LHCN-M2 (cell line): ENCODE results near the gene MGAT4A. TPM values are rescaled to one million over a fixed set of nuclear protein-coding genes. Genes with fewer than 3 reads are reported as not detected.
"Not testable (repeated sequence)": the region's sequence is repeated elsewhere in the genome, so short reads cannot be mapped to it uniquely, and the experiment has no call there.

Source experiments
- DNase-seq: peaks from one replicate; pipeline ENCODE4 v3.0.0-alpha.2; 2012; ENCODE audit warnings: low read depth
- total RNA-seq: library from RNA; depleted of rRNA; stranded (reverse); fragments of >200 nt; gene quantifications from 2 replicates; pipeline ENCODE4 v1.2.3, GENCODE V29; 2014

The MGAT4A gene
- total RNA-seq, 1 experiment from 2014 or later, result 0.17 TPM

- no peak for DNase-seq
These were observed 123.2 kb downstream of the MGAT4A start for GRCh38 chr2:98607741-98608115.

GRCh38 chr2:98607104-98607503 is 123.8 kb downstream of the MGAT4A start:
- DNase-seq, result no peak

- DNase-seq, result no peak
These were observed 124.5 kb downstream of the MGAT4A start for GRCh38 chr2:98606431-98606830.

- peak; percentile 47 for DNase-seq
These were observed 125.9 kb downstream of the MGAT4A start for GRCh38 chr2:98605076-98605475.

DNA sequence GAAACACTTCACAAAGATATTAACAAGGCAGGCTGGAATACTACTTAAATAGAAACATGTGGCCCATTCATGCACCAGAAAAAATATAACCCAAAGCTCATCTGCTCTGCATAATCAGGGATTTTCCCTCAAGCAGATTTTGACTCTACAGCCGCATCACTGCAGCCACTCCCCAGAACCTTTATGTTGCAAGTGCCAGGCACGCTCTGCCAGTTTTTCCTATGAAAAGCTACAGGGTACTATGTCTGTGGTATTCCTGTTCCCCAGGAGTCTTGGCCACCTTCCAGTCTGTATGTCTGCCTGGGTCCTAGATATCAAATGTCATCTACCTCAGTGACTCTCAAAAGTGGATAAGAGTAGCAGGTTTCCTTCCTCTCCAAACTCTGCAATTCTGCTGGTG is 126.4 kb downstream of the MGAT4A start:
- DNase-seq, result no peak

DNA sequence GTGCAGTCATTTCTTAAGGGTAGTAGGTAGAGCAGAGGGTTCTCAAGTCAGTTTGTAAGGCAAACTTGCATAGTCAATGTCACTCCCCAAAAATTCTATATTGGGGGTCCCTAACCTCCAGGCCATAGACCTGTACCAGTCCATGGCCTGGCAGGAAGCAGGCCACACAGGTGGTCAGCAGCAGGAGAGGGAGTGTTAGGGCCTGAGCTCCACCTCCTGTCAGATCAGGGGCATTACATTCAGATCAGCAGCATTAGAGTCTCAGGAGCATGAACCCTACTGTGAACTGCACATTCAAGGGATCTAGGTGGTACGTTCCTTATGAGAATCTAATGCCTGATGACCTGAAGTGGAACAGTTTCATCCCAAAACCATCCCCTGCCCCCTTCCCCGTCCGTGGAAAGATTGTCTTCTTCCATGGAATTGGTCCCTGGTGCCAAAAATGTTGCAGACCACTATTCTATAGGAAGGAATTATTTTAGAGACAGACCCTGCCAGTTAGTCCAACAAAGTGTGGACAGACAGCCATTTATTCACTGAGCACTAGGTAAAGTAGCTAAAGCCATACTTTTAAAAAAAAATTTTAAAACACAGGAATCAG is 129.3 kb downstream of the MGAT4A start:
- DNase-seq, result peak; percentile 20

DNA sequence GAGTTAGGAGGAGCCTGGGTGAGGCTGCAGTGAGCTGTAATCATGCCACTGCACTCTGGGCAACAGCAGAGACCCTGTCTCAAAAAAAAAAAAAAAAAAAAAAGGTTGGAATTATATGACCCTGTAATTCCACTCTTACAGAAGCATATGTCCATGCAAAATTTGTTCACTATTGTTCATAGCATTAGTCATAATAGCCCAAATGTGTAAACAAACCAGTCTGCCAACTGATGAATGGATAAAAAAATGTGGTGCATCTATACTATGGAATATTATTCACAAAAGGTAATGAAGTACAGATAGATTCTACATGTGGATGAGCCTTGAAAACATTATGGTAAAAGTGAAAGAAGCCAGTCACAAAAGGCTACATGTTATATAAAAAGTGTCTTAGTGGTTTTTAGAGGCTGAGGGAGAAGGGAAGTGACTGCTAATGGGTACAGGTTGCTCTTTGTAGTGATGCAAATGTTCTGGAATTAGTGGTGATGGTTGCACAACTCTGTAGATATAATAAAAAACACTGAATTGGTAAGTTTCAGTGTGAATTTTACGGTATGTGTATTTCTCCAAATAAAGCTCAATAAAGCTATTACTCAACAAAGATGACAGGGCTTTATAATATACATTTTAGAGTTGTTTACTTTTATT is 132.0 kb downstream of the MGAT4A start:
- peak; percentile 60 for DNase-seq

- DNase-seq, result not testable (repeated sequence)
These were observed 136.3 kb downstream of the MGAT4A start for GRCh38 chr2:98594665-98595064.

GRCh38 chr2:98592565-98592964 is 138.4 kb downstream of the MGAT4A start:
- DNase-seq, result no peak

- no peak for DNase-seq
These were observed 141.4 kb downstream of the MGAT4A start for GRCh38 chr2:98589489-98589888.

DNA sequence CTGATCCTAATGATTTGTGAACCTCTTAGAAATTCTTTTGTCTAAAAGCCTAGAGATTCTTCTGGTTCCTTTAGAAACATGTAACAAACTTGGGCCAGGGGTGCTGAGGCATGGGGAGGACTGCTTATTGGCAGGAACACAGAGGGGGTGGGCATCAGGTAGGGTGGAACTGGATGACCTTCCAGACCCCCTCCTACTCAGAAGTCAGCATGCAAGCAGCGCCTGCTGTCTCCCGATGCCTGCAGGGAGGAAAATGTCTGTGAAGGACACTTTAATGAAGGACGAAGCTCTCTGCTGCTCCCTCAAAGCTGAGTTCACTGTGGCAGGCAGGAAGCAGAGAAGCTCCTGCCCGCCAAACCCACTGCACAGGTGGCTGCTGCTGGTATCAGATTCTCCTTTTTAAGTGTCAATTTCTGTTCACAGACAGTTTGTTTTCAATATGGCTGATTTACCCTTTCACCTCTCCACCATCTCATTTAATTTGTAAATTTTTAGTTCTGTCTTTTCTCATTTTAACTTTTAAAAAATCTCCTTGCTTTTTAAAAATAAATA is 142.0 kb downstream of the MGAT4A start:
- no peak for DNase-seq

GRCh38 chr2:98586551-98587140 is 144.3 kb downstream of the MGAT4A start:
- DNase-seq, result no peak

- no peak for DNase-seq
These were observed 145.5 kb downstream of the MGAT4A start for GRCh38 chr2:98585386-98585785.

- DNase-seq, result no peak
These were observed 146.9 kb downstream of the MGAT4A start for GRCh38 chr2:98583816-98584618.

DNA sequence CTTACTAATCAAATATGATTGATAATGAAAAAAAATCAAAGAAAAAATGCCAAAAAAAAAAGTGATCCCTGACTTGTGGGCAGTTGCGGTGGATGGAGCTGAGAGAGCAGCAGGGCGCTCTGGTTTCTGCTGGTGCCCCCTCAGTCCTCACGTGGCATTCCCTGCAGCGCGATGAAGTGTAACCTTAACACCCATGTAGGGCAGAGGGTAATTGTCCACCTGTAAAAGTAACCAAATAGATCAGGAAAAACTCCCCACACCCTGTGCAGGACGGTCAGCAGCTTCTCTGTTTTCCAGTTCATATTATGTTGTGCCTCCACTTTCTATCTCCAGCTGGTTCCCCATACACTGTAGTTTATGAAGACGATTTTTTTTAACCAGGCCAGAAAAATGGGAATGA is 147.7 kb downstream of the MGAT4A start:
- DNase-seq, result no peak

DNA sequence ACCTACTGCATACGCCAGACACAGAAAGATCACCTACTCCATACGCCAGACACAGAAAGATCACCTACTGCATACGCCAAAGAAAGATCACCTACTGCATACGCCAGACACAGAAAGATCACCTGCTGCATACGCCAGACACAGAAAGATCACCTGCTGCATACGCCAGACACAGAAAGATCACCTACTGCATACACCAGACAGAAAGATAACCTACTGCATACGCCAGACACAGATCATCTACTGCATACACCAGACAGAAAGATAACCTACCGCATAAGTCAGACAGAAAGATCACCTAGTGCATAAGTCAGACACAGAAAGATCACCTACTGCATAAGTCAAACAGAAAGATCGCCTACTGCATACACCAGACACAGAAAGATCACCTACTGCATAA is 148.4 kb downstream of the MGAT4A start:
- no peak for DNase-seq

DNA sequence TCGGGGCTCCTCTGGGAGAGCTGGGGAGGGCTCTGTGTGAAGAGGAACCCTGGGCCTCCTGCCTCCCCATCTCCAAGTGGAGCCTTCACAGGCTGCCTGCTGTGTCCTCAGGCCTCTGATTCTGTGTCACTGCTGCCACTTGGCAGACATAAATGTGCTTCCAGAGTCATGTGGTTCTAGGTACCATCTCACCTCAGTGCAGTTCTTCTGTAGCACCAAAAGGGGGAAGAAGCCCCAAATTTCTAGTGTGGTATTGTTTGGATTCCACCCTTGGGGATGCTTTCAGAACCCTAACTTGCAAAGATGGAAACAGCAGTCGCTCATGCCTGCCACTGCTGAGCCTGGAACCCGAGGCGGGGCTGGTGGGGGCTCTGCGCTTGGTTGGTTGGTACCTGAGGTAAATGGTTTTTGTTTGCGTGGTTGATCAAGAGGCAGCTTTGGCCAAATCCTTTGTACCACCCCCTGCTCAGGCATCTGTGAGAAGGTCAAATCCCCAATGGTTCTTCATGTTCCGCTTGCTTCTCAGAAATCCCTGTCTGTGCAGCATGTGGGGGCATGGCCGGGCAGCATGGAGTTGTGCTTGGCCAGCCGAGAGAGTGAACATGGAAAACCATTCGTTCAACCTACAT is 150.2 kb downstream of the MGAT4A start:
- DNase-seq, result no peak

DNA sequence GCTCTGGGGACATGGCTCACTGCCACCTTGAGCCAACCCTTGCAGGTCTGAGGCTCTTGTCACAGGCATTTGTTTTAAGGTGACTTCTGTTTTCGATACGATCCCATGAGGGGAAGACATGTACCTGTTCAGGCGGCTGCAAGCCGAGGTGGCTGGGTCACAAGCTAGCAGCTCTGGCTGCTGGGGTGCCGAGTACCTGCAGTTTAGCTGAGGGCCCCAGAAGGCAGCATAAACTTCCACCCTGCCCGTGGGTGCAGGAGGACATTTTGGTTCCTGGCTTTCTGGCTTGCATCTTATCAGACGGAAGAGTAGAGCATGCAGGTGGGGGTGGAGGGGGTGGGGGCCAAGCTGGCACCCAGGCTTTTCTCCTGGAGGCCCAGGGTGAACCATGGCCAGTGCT is 151.0 kb downstream of the MGAT4A start:
- no peak for DNase-seq

GRCh38 chr2:98578231-98578630 is 152.7 kb downstream of the MGAT4A start:
- DNase-seq, result no peak

- no peak for DNase-seq
These were observed 153.6 kb downstream of the MGAT4A start for GRCh38 chr2:98577313-98577712.

DNA sequence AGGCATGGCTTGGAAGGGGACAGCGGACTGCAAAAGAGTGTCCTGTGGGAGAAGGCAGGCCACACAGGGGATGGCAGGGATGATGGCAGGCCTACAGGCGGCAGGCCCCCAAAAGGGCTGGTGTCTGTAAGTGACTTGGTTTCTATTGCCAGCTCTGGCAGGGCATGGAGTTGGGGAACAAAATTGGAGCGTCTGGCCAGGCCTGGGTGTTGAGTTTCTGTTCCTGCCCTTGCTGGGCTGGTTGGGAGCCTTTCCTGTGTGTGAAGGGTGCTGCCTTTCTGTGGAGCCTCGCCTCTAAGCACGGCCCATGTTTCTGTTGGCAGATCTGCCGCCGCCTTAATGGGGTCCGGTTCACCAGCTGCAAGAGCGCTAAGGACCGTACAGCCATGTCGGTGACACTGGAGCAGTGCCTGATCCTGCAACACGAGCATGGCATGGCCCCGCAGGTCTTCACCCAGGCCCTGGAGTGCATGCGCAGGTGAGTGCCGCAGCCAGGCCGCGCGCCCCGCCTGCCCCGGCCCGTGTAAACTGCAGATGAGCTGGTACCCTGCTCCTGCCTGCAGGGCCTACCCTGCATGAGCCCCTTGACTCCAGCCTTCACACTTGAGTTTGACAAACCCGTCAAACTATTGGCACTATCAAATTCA is 154.1 kb downstream of the MGAT4A start:
- no peak for DNase-seq
